Measurements from ENCODE around the gene RYR2.

The RYR2 gene

GRCh38 chr1:237211540-237211939 lies 169.6 kb downstream of the RYR2 start:
- Histone ChIP-seq H4K20me1 (ENCODE audit: insufficient read depth, low read length) (no peaks in the 10 kb centered on the region), H3K4me2 (ENCODE audit: low read length) (no peak overlapping the region), H3K27me3 (ENCODE audit: low read depth, low read length) (peaks cover 20% of the 10 kb centered on the region; the same call in 1 of the 2 replicates), H2AFZ (ENCODE audit: low read depth, low read length) (no peak overlapping the region), H3K79me2 (ENCODE audit: low read length) (no peaks in the 10 kb centered on the region), H3K4me1 (ENCODE audit: low read length) (no peaks in the 10 kb centered on the region), H3K27ac (ENCODE audit: low read length) (no peak overlapping the region), H3K9me3 (ENCODE audit: insufficient read depth, low read length) (no peaks in the 10 kb centered on the region), H3K36me3 (replicated peaks; ENCODE audit: low read depth, low read length) (no peaks in the 10 kb centered on the region), H3K9ac (ENCODE audit: low read length) (no peak overlapping the region), H3K4me3 (ENCODE audit: low read length) (no peak overlapping the region)
- no peak for TF ChIP-seq EZH2phosphoT487 (IDR thresholded peaks at IDR 0.05; ENCODE audit: low read depth)
- no peak for TF ChIP-seq CTCF (IDR thresholded peaks at IDR 0.05; ENCODE audit: low read depth, low read length)

GRCh38 chr1:237219751-237220642 lies 178.0 kb downstream of the RYR2 start:
- Histone ChIP-seq H3K4me3 (ENCODE audit: low read length) (no peak overlapping the region), H3K9ac (ENCODE audit: low read length) (no peak overlapping the region), H3K36me3 (replicated peaks; ENCODE audit: low read depth, low read length) (no peaks in the 10 kb centered on the region), H3K4me1 (ENCODE audit: low read length) (no peaks in the 10 kb centered on the region), H3K4me2 (ENCODE audit: low read length) (no peak overlapping the region), H4K20me1 (ENCODE audit: insufficient read depth, low read length) (no peaks in the 10 kb centered on the region), H2AFZ (ENCODE audit: low read depth, low read length) (no peak overlapping the region), H3K79me2 (ENCODE audit: low read length) (no peaks in the 10 kb centered on the region), H3K27me3 (ENCODE audit: low read depth, low read length) (peaks cover 25% of the 10 kb centered on the region; the same call in 1 of the 2 replicates), H3K27ac (ENCODE audit: low read length) (no peak overlapping the region), H3K9me3 (ENCODE audit: insufficient read depth, low read length) (no peaks in the 10 kb centered on the region)
- TF ChIP-seq CTCF (IDR thresholded peaks at IDR 0.05; ENCODE audit: low read depth, low read length) (no peak), EZH2phosphoT487 (IDR thresholded peaks at IDR 0.05; ENCODE audit: low read depth) (no peak)

- H3K4me2 ChIP-seq (ENCODE audit: low read length): no peak overlapping the region
- H3K4me1 ChIP-seq (ENCODE audit: low read length): no peaks in the 10 kb centered on the region
- H3K27me3 ChIP-seq (ENCODE audit: low read depth, low read length): no peaks in the 10 kb centered on the region
- H3K9ac ChIP-seq (ENCODE audit: low read length): no peak overlapping the region
- TF ChIP-seq CTCF (IDR thresholded peaks at IDR 0.05; ENCODE audit: low read depth, low read length) (no peak), EZH2phosphoT487 (IDR thresholded peaks at IDR 0.05; ENCODE audit: low read depth) (no peak)
- H3K27ac ChIP-seq (ENCODE audit: low read length): no peak overlapping the region
- no peaks in the 10 kb centered on the region for H4K20me1 ChIP-seq (ENCODE audit: insufficient read depth, low read length)
- no peak overlapping the region for H3K4me3 ChIP-seq (ENCODE audit: low read length)
- H3K9me3 ChIP-seq (ENCODE audit: insufficient read depth, low read length): no peaks in the 10 kb centered on the region
- H3K79me2 ChIP-seq (ENCODE audit: low read length): no peaks in the 10 kb centered on the region
- H2AFZ ChIP-seq (ENCODE audit: low read depth, low read length): no peak overlapping the region
- H3K36me3 ChIP-seq (replicated peaks; ENCODE audit: low read depth, low read length): no peaks in the 10 kb centered on the region
These were observed 181.4 kb downstream of the RYR2 start for GRCh38 chr1:237223419-237223818.

GRCh38 chr1:237226177-237226944 lies 184.4 kb downstream of the RYR2 start:
- no peaks in the 10 kb centered on the region for H3K36me3 ChIP-seq (replicated peaks; ENCODE audit: low read depth, low read length)
- no peaks in the 10 kb centered on the region for H4K20me1 ChIP-seq (ENCODE audit: insufficient read depth, low read length)
- TF ChIP-seq CTCF (IDR thresholded peaks at IDR 0.05; ENCODE audit: low read depth, low read length) (no peak), EZH2phosphoT487 (IDR thresholded peaks at IDR 0.05; ENCODE audit: low read depth) (no peak)
- no peaks in the 10 kb centered on the region for H3K9me3 ChIP-seq (ENCODE audit: insufficient read depth, low read length)
- H3K79me2 ChIP-seq (ENCODE audit: low read length): no peaks in the 10 kb centered on the region
- H2AFZ ChIP-seq (ENCODE audit: low read depth, low read length): no peak overlapping the region
- no peak overlapping the region for H3K27ac ChIP-seq (ENCODE audit: low read length)
- H3K4me3 ChIP-seq (ENCODE audit: low read length): no peak overlapping the region
- no peak overlapping the region for H3K4me2 ChIP-seq (ENCODE audit: low read length)
- H3K27me3 ChIP-seq (ENCODE audit: low read depth, low read length): no peaks in the 10 kb centered on the region
- H3K9ac ChIP-seq (ENCODE audit: low read length): no peak overlapping the region
- no peaks in the 10 kb centered on the region for H3K4me1 ChIP-seq (ENCODE audit: low read length)

All from OCI-LY3 (cell line).